Body of pancreas (tissue), 4 donors: Measurements from ENCODE around the gene ZNF575. TPM values are rescaled to one million over a fixed set of nuclear protein-coding genes. Genes with fewer than 3 reads are reported as not detected.

Source experiments
- ATAC-seq: fragments of 150-250 bp; one replicate; pipeline ENCODE4 v1.9.1; 2016
- DNase-seq, 4 donors: peaks; one replicate each; pipeline ENCODE4 v3.0.0-alpha.2; 2019
- H3K27ac ChIP-seq, 4 donors: fragments of 200-600 bp; sonication (generic); 1 replicate in 3 of 4; 2 replicates in 1 of 4; pipeline versions ENCODE4 v1.5.1 to v1.6.1; 2016 to 2019; ENCODE audit warnings: mild to moderate bottlenecking in 1 of 4, mixed read lengths in 1 of 4, moderate library complexity in 1 of 4
- H3K27me3 ChIP-seq, 2 donors: fragments of 200-600 bp; sonication (generic); one replicate each; pipeline ENCODE4 v1.6.0; 2016; ENCODE audit warnings: mild to moderate bottlenecking in 1 of 2
- H3K36me3 ChIP-seq, 2 donors: fragments of 200-600 bp; sonication (generic); replicated peaks in 1 of 2; 2 replicates each; pipeline ENCODE4 v1.5.1; 2016; ENCODE audit warnings: low read depth in 2 of 2; ENCODE audit not compliant: insufficient read depth in 1 of 2
- H3K4me1 ChIP-seq: fragments of 200-600 bp; sonication (generic); one replicate; pipeline ENCODE4 v1.6.0; 2016
- H3K4me3 ChIP-seq, 2 donors: fragments of 200-600 bp; sonication (generic); 1 replicate in 1 of 2; 2 replicates in 1 of 2; pipeline ENCODE4 v1.5.1; 2016 to 2019
- H3K9me3 ChIP-seq, 3 donors: fragments of 200-600 bp; sonication (generic); 1 replicate in 2 of 3; 2 replicates in 1 of 3; pipeline ENCODE4 v1.5.1; 2016
- CTCF ChIP-seq, 7 experiments: fragments of 450-650 bp in 4 of 7; fragments of 200-600 bp in 3 of 7; sonication (generic) in 3 of 7; IDR thresholded peaks; one replicate each; pipeline ENCODE4 v1.5.1; 2016 to 2019; ENCODE audit warnings: antibody characterized with exemption in 7 of 7
- POLR2A ChIP-seq, 3 donors: fragments of 450-650 bp; IDR thresholded peaks; one replicate each; pipeline ENCODE4 v1.6.1; 2016; ENCODE audit warnings: antibody characterized with exemption in 3 of 3, mild to moderate bottlenecking in 2 of 3
- WGBS, 2 donors: methylation state at CpG; one replicate each; pipeline ENCODE4 v1.1.5; 2017; 5-methylcytosine and 5-hydroxymethylcytosine counted together
- intact Hi-C: fragments of 100-400 bp; cut with DNase I; formaldehyde crosslinking; loops from one replicate; pipeline ENCODE4 v1.15.1; 2023
- total RNA-seq, 2 donors: library from RNA; depleted of rRNA; stranded (reverse); fragments of >200 nt; gene quantifications; one replicate each; pipeline ENCODE4 v1.1.0, GENCODE V29; 2016

Gene ZNF575
- total RNA-seq, 2 donors from 2014 or later: 0.52 TPM; not detected in 1

- intact Hi-C loops: no loop called here
- ATAC-seq: no peak
- H3K27me3 ChIP-seq: no peaks in the 10 kb centered on the region
- H3K36me3 ChIP-seq: no peaks in the 10 kb centered on the region
- H3K27ac ChIP-seq: no peak overlapping the region
- H3K4me1 ChIP-seq: peaks cover 7% of the 10 kb centered on the region
- H3K4me3 ChIP-seq: no peak overlapping the region
- no peak for DNase-seq
- TF ChIP-seq CTCF (IDR thresholded peaks at IDR 0.05) (no peak), POLR2A (IDR thresholded peaks at IDR 0.05) (no peak)
- no peaks in the 10 kb centered on the region for H3K9me3 ChIP-seq
- WGBS, 2 donors: 67 to 69% methylated on average over 6 to 7 of the region's 7 CpGs
These were observed 48.5 kb downstream of the ZNF575 start for GRCh38 chr19:43581467-43581866.

- Histone ChIP-seq H3K9me3 (no peaks in the 10 kb centered on the region), H3K4me1 (peaks cover 7% of the 10 kb centered on the region), H3K4me3 (no peak overlapping the region), H3K27me3 (no peaks in the 10 kb centered on the region), H3K36me3 (no peaks in the 10 kb centered on the region), H3K27ac (no peak overlapping the region)
- no peak for DNase-seq
- intact Hi-C loops: no loop called here
- WGBS, 2 donors: 86 to 87% methylated on average over 2 of the region's 2 CpGs
- no peak for TF ChIP-seq CTCF (IDR thresholded peaks at IDR 0.05)
- TF ChIP-seq POLR2A (IDR thresholded peaks at IDR 0.05): no peak
- ATAC-seq: no peak
These were observed 49.5 kb downstream of the ZNF575 start for GRCh38 chr19:43582495-43582894.

- Histone ChIP-seq H3K4me1 (peaks cover 7% of the 10 kb centered on the region), H3K36me3 (no peaks in the 10 kb centered on the region), H3K27me3 (no peaks in the 10 kb centered on the region), H3K27ac (peak overlapping the region; percentile 11 to 75 (median 46)), H3K4me3 (no peak overlapping the region), H3K9me3 (no peaks in the 10 kb centered on the region)
- ATAC-seq: peak; percentile 45
- intact Hi-C loops: no loop called here
- DNase-seq: no peak
- 26 to 39% methylated on average over 1 of the region's 1 CpG for WGBS, 2 donors
- TF ChIP-seq CTCF (IDR thresholded peaks at IDR 0.05) (no peak), POLR2A (IDR thresholded peaks at IDR 0.05) (no peak)
These were observed 51.5 kb downstream of the ZNF575 start for GRCh38 chr19:43584484-43584883.

Other genes starting within 250 kb of the ZNF575 start
- gene CD177, start 179.5 kb upstream of the ZNF575 start, total RNA-seq: under 1 TPM in 1 of 2 donors, not detected in 1; 0.52 TPM
- gene TEX101, start 118.3 kb upstream of the ZNF575 start, total RNA-seq: not detected
- gene LYPD3, start 67.6 kb upstream of the ZNF575 start, total RNA-seq: under 1 TPM in 1 of 2 donors, not detected in 1; 0.26 TPM
- 10 to 100 TPM; 14.5 to 16.9 TPM for gene PHLDB3, start 28.4 kb upstream of the ZNF575 start, total RNA-seq
- 10 to 100 TPM; 21.1 to 29.8 TPM for gene ETHE1, start 6.0 kb upstream of the ZNF575 start, total RNA-seq
- 10 to 100 TPM; 19.7 to 31.0 TPM for gene XRCC1, start 42.3 kb downstream of the ZNF575 start, total RNA-seq
- gene PINLYP, start 42.6 kb downstream of the ZNF575 start, total RNA-seq: 1 to 10 TPM in 1 of 2 donors, not detected in 1; 4.6 TPM
- 10 to 100 TPM in 1 of 2 donors, 1 to 10 TPM in 1; 9.1 to 20.1 TPM for gene IRGQ, start 62.9 kb downstream of the ZNF575 start, total RNA-seq
- gene ZNF576, start 63.4 kb downstream of the ZNF575 start, total RNA-seq: 1 to 10 TPM; 4.6 to 8.6 TPM
- 1 to 10 TPM in 1 of 2 donors, under 1 TPM in 1; 0.33 to 2.1 TPM for gene SRRM5, start 78.9 kb downstream of the ZNF575 start, total RNA-seq
- 10 to 100 TPM; 24.4 to 31.6 TPM for gene ZNF428, start 86.4 kb downstream of the ZNF575 start, total RNA-seq
- gene CADM4, start 106.7 kb downstream of the ZNF575 start, total RNA-seq: 1 to 10 TPM; 2.0 to 2.6 TPM
- gene PLAUR, start 137.0 kb downstream of the ZNF575 start, total RNA-seq: 10 to 100 TPM in 1 of 2 donors, 1 to 10 TPM in 1; 5.4 to 25.4 TPM
- not detected for gene IRGC, start 182.9 kb downstream of the ZNF575 start, total RNA-seq
- gene SMG9, start 221.8 kb downstream of the ZNF575 start, total RNA-seq: 10 to 100 TPM in 1 of 2 donors, 1 to 10 TPM in 1; 8.3 to 52.1 TPM
- 1 to 10 TPM in 1 of 2 donors, not detected in 1; 2.9 TPM for gene KCNN4, start 247.8 kb downstream of the ZNF575 start, total RNA-seq